Left ventricle myocardium superior (tissue), 1 donor: Measurements from ENCODE around the gene ETV2. TPM values are rescaled to one million over a fixed set of nuclear protein-coding genes. Genes with fewer than 3 reads are reported as not detected.

Experiments used
- ATAC-seq: fragments of 200-7000 bp; cut with Tn5 transposase; one replicate; pipeline ENCODE4 v1.9.1; 2020; ENCODE audit warnings: mild to moderate bottlenecking, moderate library complexity
- DNase-seq: peaks from one replicate; pipeline ENCODE4 v3.0.0-alpha.2; 2020
- intact Hi-C: fragments of 100-400 bp; cut with micrococcal nuclease; formaldehyde crosslinking; loops from one replicate; pipeline ENCODE4 v1.11.0; 2022
- total RNA-seq: library from RNA; stranded (reverse); fragmentation: NEBNext Ultra II Directional; extraction: Animal tissue kit (Norgen Biotek cat#: 25700); gene quantifications from one replicate; pipeline ENCODE4 v1.2.1, GENCODE V29; 2021
- donor health status: DM: no; HTN: yes; CAD: no; lungs with severe emphysema.

The ETV2 gene
- total RNA-seq, 1 donor from 2014 or later, result 0.27 TPM

GRCh38 chr19:35622750-35623149 lies 18.8 kb upstream of the ETV2 start:
- intact Hi-C loops, result no loop called here
- ATAC-seq (no peak), DNase-seq (no peak)

- intact Hi-C loops, result no loop called here
- DNase-seq (no peak), ATAC-seq (no peak)
Measured at GRCh38 chr19:35623327-35624010, 18.1 kb upstream of the ETV2 start.

DNA sequence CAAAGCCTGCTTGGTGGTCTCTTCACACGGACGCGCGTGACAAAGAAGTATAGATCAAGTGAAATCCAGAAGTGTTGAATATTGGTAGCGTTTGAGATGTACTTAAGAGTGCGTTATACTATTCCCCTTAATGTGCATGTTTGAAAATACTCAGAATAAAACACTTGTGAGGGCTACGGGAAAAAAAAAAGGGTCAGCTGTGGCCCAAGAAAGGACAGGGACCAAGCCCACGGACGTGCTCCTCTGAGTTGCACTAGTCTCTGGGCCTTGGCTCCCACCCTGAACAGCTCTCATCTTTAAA lies 13.3 kb upstream of the ETV2 start:
- intact Hi-C loops, result no loop called here
- no peak for DNase-seq
- ATAC-seq, result no peak

DNA sequence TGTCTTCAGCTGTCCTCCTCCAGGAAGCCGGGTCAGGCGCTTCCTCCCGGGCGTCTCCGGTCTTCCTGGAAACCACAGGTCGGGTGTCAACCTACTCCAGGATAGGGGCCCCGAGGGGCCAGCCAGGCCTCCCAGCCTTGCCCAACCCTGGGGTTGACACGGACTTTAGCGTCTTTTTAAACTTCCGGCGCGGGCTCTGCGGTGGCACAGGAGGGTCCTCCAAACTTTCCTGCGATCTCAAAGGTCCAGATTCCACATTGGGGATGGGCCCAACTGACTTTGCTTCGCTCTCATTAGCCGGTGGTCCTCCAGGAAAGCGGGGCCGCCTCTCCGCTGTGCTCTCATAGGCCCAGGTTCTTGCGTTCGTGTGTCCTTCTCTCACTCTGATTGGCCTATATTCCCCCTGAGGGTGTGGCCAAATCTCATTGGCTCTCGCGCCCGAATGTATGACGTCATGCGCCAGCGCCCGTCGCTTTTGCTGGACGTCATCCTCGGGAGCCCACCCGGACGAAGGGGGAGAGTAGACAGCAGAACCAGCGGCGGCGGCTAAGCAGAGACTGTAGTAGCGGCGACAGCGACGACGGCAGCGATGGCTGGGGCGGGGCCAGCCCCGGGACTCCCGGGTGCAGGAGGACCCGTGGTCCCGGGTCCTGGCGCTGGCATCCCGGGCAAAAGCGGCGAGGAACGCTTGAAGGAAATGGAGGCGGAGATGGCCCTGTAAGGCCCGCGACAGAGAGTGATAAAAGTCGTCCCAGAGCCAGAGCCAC lies 12.8 kb upstream of the ETV2 start, which contains the start of gene RBM42:
Gene RBM42, plus strand, starts transcription at position 472 of the 767 bp plus-strand sequence. Its CDS starts 118 bp downstream, at position 590.
- DNase-seq (peak; percentile 97), ATAC-seq (peak; percentile 100)
- intact Hi-C loops, result no loop called here

DNA sequence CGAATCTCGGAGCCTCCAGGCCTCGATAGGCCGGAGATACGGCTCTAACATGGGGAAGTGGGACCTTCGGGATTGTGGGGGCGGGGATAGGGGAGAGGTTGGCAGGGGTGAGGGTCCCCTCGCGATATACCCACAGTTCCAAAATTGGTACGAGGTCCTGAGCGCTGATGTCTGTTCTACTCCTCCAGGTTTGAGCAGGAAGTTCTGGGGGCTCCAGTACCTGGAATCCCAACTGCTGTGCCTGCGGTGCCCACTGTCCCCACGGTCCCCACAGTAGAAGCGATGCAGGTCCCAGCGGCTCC lies 12.3 kb upstream of the ETV2 start:
- ATAC-seq, result no peak
- DNase-seq, result no peak
- intact Hi-C loops, result no loop called here

- DNase-seq (no peak), ATAC-seq (no peak)
- intact Hi-C loops, result no loop called here
Measured at GRCh38 chr19:35633727-35634440, 7.7 kb upstream of the ETV2 start.

GRCh38 chr19:35636651-35637050 lies 4.9 kb upstream of the ETV2 start:
- no peak for DNase-seq
- no peak for ATAC-seq
- intact Hi-C loops, result no loop called here

DNA sequence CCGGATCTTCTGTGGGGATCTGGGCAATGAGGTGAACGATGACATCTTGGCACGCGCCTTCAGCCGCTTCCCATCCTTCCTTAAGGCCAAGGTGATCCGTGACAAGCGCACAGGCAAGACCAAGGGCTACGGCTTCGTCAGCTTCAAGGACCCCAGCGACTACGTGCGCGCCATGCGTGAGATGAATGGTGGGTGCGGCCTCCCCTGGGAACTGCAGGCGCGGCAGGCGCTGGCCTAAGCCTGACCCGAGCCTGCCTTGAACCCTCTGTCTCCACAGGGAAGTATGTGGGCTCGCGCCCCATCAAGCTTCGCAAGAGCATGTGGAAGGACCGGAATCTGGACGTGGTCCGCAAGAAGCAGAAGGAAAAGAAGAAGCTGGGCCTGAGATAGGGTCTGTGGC lies 4.4 kb upstream of the ETV2 start:
- DNase-seq (no peak), ATAC-seq (no peak)
- intact Hi-C loops, result no loop called here

GRCh38 chr19:35639321-35639639 lies 2.3 kb upstream of the ETV2 start:
- intact Hi-C loops, result no loop called here
- DNase-seq (no peak), ATAC-seq (no peak)

DNA sequence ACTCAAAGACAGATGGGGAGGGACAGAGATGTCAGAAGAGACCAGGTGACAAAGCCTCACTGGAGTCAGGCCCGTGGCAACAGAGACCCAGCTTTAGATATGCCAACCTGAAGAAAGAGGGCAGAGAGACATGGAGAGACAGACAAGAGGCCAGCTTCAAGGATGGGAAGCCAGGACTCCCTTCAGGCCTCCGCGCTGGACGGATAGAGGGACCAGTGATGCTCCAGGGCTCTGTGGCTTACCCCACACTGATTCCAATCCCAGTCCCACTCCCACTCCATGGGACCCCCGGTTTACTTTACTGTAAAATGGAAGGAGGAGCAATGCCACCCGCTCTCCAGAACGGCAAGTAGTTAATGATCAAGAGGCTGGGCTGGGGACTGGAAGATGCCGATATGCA lies 1.7 kb upstream of the ETV2 start:
- DNase-seq (no peak), ATAC-seq (no peak)
- intact Hi-C loops, result no loop called here

- DNase-seq (no peak), ATAC-seq (no peak)
- intact Hi-C loops, result no loop called here
Measured at GRCh38 chr19:35642312-35642711, 767 bp downstream of the ETV2 start.

- no peak for DNase-seq
- no peak for ATAC-seq
- intact Hi-C loops, result no loop called here
Measured at GRCh38 chr19:35642798-35643254, 1.3 kb downstream of the ETV2 start.

- intact Hi-C loops, result no loop called here
- ATAC-seq (peak; percentile 67), DNase-seq (peak; percentile 88)
Measured at GRCh38 chr19:35643255-35644205, 2.0 kb downstream of the ETV2 start.

GRCh38 chr19:35644206-35644986 lies 2.9 kb downstream of the ETV2 start:
- intact Hi-C loops, result no loop called here
- ATAC-seq (peak; percentile 88), DNase-seq (peak; percentile 97)

DNA sequence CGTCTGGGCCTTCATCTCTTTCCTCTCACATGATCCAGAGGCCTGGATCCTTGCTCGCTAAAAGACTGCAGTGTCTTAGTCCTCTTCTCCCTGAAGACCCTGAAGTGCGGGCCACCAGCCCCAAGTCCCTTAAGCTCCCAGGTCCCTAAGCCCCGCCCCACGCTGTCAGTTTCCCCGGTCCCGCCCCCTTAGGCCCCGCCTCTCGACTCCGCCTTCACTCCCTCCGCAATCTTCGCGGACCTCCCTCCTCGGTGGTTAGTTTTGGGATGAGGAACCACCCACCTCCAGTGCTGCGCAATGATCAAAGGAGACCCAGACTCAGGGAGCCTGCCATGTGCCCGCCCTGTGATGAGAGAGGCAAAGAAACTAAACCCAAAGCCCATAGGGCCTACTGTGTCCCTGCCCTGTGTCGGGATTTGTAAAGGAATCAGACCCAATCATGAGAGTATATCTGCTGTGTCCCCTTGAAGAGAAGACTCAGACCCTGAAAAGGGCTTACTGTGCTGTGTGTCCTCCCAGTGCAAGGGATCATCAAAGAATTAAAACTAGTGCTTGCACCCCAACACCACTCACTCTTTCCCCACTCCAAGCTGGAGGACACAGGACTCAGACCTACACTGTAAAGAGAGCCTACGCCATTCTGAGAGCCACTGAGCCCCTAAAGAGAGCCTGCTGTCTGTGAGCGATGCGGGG lies 3.6 kb downstream of the ETV2 start:
- intact Hi-C loops, result no loop called here
- peak; percentile 54 for ATAC-seq
- DNase-seq, result peak; percentile 92

GRCh38 chr19:35645680-35646511 lies 4.4 kb downstream of the ETV2 start:
- ATAC-seq, result no peak
- DNase-seq, result no peak
- intact Hi-C loops, result no loop called here
